Activated gamma-delta T cell treated with anti-CD3 and anti-CD28 coated beads, Interleukin-2, amount 50 U/mL, for 16 hours (primary cell): ENCODE results near the gene SENP1.

Experiments used
- DNase-seq: peaks from one replicate; pipeline ENCODE4 v3.0.0-alpha.2; 2020; ENCODE audit warnings: low read depth

The SENP1 gene

DNA sequence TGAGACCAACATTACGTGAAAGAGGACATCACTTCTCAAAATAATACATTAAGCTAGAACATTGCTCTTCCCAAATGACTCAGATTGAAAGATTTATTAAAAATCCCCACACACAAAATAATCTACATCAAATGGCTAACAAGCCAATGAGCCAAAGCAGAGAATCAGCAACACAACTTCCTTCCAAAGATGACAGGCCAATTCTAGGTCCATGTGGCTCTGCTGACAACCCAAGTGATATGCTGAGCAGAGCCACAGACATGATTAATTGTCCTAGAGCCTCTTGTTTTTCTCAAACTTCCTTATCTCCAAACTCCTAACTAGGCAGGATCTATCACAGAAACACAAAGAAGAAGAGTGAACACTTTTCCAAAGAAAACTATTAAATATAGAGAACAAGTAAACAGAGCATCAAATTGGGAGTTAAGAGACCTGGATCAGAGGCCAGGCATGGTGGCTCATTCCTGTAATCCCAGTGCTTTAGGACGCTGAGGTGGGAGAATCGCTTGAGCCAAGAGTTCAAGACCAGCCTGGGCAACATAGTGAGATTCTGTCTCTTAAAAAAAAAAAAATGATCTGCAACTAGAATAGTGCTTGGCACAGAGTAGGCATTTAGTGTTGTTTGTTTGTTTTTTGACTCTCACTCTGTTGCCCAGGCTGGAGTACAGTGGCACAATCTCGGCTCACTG lies 38.5 kb downstream of the SENP1 start:
- DNase-seq, result no peak

DNA sequence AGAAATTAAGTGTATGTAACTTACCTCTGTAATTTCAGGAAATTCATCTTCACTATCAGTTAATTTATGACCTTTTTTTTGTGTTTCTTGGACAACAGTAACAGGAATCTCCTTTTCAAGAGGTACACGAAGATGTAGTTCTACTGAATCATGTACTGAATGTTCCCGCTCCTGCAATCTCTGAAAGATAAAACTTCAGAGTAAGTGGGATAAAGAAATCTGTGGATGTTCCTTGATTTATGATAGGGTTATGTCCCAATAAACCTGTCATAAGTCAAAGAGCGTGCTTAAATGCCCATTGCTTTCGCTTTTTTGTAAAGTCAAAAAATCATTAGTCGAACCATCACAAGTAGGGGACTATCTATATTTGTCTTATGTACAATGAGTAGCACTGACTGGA lies 40.8 kb downstream of the SENP1 start:
- DNase-seq, result no peak

DNA sequence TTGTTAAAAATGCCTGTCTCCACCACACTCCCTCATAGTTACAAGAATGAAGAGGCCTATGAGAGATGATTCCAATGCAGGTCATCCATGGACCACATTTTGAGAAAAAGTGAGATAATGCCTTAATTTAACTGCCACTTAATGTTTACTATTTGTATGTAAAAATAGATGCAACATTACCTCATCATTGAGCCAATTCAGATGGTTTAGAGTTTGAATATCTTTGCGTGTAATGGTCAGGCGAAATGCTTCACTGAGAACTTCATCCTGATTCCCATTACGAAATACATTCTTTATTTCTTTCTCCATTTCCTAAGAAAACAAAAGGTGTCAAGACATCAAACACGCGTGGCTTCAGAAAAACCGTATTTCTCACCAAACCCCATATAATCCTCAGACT lies 42.3 kb downstream of the SENP1 start:
- DNase-seq, result no peak

DNA sequence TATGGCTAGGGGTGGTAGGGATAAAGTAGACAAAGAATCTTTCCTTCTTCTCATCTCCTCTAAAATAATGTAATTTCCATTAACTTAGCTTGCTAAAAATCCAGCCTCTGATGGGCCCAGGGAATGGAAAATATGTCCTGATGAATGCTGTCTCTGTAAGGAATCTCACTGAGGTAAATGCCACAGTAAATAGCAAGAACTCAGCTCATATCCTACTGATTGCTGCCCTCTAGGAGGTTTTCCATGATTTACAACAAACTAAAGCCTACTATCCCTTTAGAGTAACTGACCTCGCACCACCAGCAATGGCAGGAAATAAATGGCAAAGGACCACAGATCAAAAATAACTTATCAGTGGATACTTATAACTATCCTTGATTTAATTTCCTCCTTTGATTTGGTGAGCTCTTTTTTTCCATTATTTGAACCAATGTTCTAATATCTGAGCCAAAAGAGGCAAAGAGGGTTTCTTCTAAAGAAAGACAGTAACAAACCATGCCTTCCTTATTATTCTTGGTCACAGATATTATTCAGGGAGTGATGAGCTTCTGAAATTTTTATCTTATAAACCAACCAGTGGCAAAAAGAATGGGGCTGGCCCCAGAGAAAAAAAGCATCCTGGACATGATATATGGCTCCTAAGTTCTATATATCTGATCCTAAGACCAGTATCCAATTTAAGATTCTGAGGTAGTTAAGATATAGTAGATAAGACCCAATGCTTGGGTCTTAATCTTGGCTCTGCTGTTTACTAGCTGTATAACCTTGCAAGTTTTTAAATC lies 43.8 kb downstream of the SENP1 start:
- no peak for DNase-seq

DNA sequence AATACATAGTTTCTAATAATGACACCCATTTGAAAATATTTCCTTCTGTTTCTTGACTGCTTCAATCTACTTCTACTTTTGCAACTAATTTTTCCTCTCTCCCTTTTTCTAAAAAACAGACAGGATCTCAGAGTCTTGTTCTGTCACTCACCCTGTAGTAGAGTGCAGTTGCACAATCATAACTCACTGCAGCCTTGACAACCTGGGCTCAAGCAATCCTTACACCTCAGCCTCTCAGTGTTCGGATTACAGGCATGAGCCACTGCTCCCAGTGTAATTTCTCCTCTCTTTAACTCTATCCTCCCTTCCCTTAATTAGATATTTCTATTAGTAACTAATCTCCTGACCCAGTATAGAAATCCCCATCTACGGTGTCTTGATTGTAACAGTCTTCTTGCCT lies 45.4 kb downstream of the SENP1 start:
- DNase-seq, result no peak

GRCh38 chr12:48058771-48059170 lies 47.1 kb downstream of the SENP1 start:
- DNase-seq, result no peak

- no peak for DNase-seq
Observed at GRCh38 chr12:48054955-48055821, 50.7 kb downstream of the SENP1 start.

DNA sequence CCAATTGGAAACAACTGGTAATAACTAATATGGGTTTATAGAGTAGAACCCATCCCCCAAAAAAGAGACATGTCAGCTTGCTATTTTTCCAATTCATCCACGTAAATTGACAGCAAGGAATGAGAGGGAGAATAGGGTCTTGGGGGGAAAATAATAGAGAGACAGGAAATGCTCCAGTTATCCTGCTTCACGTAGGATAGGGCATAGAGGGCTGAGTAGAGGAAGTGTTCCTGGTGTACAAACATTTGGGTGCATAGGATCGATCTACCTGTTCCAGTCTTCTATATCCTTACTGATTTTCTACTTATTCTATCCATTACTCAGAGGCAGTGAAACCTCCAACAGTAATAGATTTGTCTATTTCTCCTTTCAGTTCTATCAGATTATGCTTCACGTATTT lies 52.0 kb downstream of the SENP1 start:
- DNase-seq, result no peak

- no peak for DNase-seq
Observed at GRCh38 chr12:48053122-48053521, 52.8 kb downstream of the SENP1 start.

GRCh38 chr12:48051681-48052080 lies 54.2 kb downstream of the SENP1 start:
- DNase-seq, result no peak

DNA sequence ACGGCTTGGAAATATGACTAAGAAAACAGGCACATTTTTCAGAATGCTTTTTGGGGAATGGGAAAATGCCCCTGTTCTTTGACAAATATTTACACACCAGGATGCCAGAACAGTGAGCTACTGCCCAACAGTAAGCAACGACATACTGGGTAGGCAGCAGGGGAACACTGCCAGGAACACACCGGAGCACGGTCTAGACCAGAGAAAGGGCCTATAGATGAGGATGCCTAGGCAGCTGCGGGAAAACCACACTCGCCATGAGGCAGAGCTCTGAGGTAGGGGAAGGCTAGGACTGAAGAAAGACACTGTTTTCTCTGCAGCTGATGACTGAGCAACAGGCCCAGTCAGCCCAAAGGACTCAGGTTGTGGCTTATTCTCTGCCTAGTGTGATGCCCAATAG lies 55.7 kb downstream of the SENP1 start:
- DNase-seq, result no peak

DNA sequence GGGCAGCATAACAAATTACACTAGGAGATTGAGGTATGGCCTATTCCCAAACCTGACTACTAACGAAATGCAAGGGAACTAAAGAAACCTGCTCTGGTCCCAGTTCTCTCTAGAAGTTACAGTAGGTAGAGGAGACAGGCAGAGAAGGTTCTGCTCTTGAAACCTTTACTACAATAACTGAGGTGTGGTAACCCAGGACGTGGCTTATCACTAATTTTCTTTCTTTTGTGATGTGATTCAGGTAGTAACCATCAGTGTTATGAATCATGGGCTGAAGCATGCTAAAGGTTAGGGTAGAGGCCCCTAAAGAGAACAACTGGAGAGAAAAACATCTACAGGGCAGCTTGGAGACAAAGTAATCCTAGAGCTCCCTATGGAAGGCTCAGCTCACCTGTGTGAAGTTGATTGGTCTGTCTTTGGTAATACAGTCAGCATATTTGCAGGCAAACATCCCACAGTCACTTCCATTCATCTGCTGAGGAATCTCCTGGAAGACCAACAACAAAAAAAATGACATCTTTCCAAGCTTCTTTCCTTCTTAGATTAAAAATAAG lies 59.8 kb downstream of the SENP1 start:
- DNase-seq, result no peak

DNA sequence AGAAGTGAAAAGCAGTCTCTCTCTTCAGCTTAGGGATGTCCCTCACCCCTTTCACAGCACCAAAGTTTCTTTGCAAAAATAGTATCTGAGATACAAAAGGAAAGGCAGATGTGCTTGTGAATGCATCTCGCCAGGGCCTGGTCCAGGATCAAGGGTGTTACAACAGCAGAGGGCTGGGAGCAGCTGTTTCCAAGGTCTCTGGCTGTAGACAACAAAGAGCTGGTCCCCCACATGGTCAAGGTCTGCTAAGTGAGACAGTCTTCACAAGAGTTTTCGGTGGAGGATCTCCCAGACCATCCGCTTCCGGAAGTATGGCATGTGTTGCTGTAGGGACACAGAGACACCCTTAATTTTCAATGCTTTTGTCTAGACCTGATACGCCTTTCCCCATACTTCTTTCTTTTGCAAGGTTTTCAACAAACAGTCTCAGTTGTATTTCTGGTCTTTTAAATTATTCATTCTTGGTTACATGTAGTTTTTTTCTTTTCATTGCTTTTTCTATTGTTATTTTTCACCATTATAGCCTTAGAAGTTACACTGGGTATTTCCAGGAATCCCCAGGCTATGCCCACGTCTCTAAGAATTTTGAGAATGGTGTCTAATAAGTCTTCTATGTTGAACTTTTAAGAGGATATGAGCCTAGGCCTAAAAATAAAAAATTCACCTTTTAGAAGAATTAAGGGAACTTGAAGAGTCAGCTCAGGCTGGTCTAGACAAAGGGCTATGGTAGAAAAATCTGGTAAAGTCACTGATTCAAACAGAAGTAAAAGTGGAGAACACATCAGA lies 60.6 kb downstream of the SENP1 start:
- DNase-seq, result no peak

DNA sequence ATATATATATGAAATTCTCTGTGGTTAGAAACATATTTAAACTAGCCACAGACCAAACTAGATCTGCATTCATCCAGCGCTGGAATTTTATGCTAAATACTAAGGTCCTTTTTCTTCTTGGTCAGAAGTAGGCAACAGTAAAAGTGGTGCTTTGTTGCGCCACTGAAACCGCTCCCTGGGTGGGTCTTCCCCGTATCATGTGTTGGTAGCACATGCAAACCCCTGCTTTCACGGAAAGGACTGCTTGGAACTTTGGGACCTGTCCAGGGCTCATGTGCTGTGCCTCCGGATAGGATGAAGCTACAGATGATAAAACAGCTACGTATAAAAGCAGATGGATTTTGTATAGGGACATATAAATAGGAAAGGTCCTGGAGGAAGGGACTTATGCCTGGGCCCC lies 61.5 kb downstream of the SENP1 start:
- no peak for DNase-seq

GRCh38 chr12:48043771-48044170 lies 62.1 kb downstream of the SENP1 start:
- DNase-seq, result no peak

DNA sequence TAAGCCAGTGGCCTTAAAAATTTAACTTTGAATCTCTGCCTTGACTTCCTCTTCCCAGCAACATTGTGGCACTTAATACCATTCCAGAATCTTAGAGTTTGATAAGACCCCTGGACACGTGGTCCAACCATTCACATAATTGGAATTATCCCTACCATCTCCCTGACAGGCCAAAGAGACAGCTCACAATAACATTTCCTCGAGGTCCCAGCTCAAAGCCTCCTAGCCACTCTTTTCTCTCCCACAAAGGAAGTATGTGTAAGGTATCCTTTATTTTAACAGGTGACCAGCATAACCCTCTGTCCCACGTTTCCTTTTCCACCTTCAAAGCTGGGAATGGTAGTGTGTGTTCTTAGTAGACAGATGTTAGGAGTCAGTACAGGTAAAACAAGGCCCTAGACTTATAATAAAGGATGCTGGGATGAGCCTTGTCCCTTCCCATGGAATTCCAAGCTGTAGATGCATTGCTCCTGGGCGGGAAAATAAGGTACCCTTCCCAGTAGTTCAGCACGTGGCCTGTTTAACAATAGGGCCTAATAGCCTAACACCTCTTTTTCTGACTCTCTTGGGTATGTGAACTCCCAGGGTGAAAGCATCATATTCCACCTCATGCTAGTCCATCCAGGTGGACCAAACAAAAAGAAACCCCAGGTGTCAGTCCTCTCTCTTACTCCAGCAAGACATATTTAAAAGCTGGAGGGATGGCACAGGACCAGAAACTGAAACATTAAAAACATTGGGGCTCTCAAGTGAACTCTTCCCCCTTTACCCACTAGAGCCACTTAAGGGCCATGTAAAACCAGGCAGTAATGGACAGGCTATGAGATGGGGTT lies 64.1 kb downstream of the SENP1 start:
- DNase-seq, result no peak

DNA sequence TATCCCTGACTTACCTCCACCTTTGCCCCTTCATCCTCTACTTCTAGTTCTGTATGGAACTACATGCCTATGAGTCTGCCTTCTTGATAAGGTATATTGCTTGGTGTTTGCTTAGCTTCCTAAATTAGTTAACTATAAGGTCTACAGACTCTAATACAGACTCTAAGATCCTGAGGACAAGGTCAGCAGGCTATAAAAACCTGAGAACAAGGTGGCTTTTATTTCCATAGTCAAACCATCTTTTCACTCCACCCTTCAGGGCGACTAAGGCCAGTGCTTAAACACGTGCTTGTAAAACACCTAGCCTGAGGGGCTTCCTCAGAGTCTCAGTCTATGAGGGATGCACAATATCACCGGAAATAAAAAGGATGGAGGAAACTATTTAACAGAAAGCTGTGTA lies 65.5 kb downstream of the SENP1 start:
- no peak for DNase-seq

- no peak for DNase-seq
Observed at GRCh38 chr12:48039151-48039550, 66.7 kb downstream of the SENP1 start.

- no peak for DNase-seq
Observed at GRCh38 chr12:48038085-48038484, 67.8 kb downstream of the SENP1 start.

DNA sequence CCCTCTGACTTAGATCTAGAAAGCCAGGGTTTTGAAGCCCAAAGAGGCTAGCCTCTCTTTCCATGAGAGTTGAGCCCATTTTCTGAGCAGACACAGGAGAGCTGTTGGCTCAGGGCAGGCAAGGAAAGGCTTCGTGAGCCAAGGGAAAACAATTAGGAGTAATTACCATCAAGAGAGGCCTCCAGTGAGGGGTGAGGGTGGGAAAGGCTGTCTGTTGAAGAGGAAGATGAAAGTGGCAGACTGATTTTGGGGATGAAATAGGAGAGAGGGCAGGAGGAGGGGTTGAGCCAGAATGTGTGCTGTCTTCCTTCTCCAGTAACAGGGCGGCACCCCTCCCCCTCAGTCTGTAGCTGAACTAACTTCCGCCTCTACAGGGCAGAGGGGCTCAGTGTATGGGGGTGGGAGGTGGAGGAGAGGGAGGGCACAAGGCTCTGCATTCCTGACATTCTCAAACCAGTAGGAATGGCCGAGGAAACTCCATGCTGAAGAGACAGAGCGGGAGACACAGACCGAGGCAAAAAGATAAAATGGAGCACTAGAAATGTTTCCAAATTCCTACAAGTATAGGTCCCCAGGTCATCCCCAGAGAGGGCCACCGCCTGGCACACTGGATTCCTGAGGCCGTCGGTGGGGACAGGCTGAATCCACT lies 68.5 kb downstream of the SENP1 start:
- DNase-seq, result no peak
